B cell (primary cell): Measurements from ENCODE around the gene SPATA25. TPM values are rescaled to one million over a fixed set of nuclear protein-coding genes. Genes with fewer than 3 reads are reported as not detected.
A peak's percentile ranks its signal among the peaks of the same experiment; 100 is the strongest.

ENCODE experiments used
- ATAC-seq: fragments of 200-7000 bp; cut with Tn5 transposase; one replicate; pipeline ENCODE4 v1.10.0; 2021; ENCODE audit warnings: low read depth, mild to moderate bottlenecking, moderate number of reproducible peaks, moderate library complexity
- CTCF ChIA-PET: fragments of 350-600 bp; sonication (Branson Sonifier 250); formaldehyde crosslinking; loops from one replicate; lab custom pipeline; 2021; ENCODE audit warnings: antibody characterized with exemption, inconsistent platforms; lab: Charles Lee
- POLR2A ChIA-PET: fragments of 350-600 bp; sonication (Branson Sonifier 250); formaldehyde crosslinking; loops from one replicate; lab custom pipeline; 2021; ENCODE audit warnings: antibody characterized with exemption; lab: Charles Lee
- DNase-seq: peaks from one replicate; pipeline ENCODE4 v3.0.0; 2013
- H2AFZ ChIP-seq: 2 replicates; pipeline ENCODE4 v1.6.1; 2012; ENCODE audit warnings: mild to moderate bottlenecking, low read depth, low read length; ENCODE audit not compliant: insufficient read depth, poor library complexity, severe bottlenecking
- H3K27ac ChIP-seq, 2 donors: 1 replicate in 1 of 2; 2 replicates in 1 of 2; pipeline ENCODE4 v1.5.1; 2012 to 2013; ENCODE audit warnings: low read length in 2 of 2, mild to moderate bottlenecking in 2 of 2, moderate library complexity in 1 of 2
- H3K27me3 ChIP-seq, 4 experiments: fragments of 200-600 bp in 1 of 4; sonication (generic) in 1 of 4; replicated peaks in 1 of 4; 1 replicate in 2 of 4; 2 replicates in 2 of 4; pipeline versions ENCODE4 v1.6.1 to v1.7.0; 2013 to 2016; ENCODE audit warnings: low read length in 3 of 4, mild to moderate bottlenecking in 2 of 4, mixed read lengths in 1 of 4, moderate library complexity in 1 of 4; ENCODE audit not compliant: insufficient read depth in 4 of 4, control insufficient read depth in 3 of 4; ENCODE audit errors: control extremely low read depth in 1 of 4
- H3K36me3 ChIP-seq, 2 experiments: replicated peaks in 1 of 2; 1 replicate in 1 of 2; 2 replicates in 1 of 2; pipeline versions ENCODE4 v1.6.1 to v1.7.1; 2013; ENCODE audit warnings: low read length in 1 of 2; ENCODE audit not compliant: insufficient read depth in 2 of 2, control insufficient read depth in 1 of 2; ENCODE audit errors: control extremely low read depth in 1 of 2, extremely low read depth in 1 of 2
- H3K4me1 ChIP-seq, 2 donors: fragments of 200-600 bp in 1 of 2; sonication (generic) in 1 of 2; 1 replicate in 1 of 2; 2 replicates in 1 of 2; pipeline versions ENCODE4 v1.5.1 to v1.6.1; 2013 to 2017; ENCODE audit warnings: low read length in 2 of 2; ENCODE audit not compliant: control insufficient read depth in 2 of 2, insufficient read depth in 2 of 2
- H3K4me2 ChIP-seq: replicated peaks from 2 replicates; pipeline ENCODE3; 2012; ENCODE audit warnings: mild to moderate bottlenecking, low read depth, low read length; ENCODE audit not compliant: poor library complexity, severe bottlenecking
- H3K4me3 ChIP-seq, 5 experiments: fragments of 200-600 bp in 1 of 5; sonication (generic) in 1 of 5; 1 replicate in 3 of 5; 2 replicates in 2 of 5; pipeline versions ENCODE4 v1.5.1 to v1.7.0; 2011 to 2016; ENCODE audit warnings: low read length in 4 of 5, mild to moderate bottlenecking in 4 of 5, low read depth in 2 of 5, control low read depth in 1 of 5, moderate library complexity in 1 of 5; ENCODE audit not compliant: insufficient read depth in 1 of 5; ENCODE audit errors: control extremely low read depth in 1 of 5, extremely low read depth in 1 of 5
- H3K79me2 ChIP-seq: fragments of 200-600 bp; sonication (generic); one replicate; pipeline ENCODE4 v1.6.0; 2016; ENCODE audit warnings: low read length; ENCODE audit not compliant: control insufficient read depth, insufficient read depth
- H3K9ac ChIP-seq: fragments of 200-600 bp; sonication (generic); 2 replicates; pipeline ENCODE4 v1.6.1; 2017; ENCODE audit warnings: mild to moderate bottlenecking, low read length, moderate library complexity
- H3K9me3 ChIP-seq, 3 donors: one replicate each; pipeline versions ENCODE4 v1.6.1 to v1.7.1; 2013; ENCODE audit warnings: low read length in 2 of 3; ENCODE audit not compliant: control insufficient read depth in 2 of 3, insufficient read depth in 1 of 3; ENCODE audit errors: control extremely low read depth in 1 of 3
- H4K20me1 ChIP-seq: 2 replicates; pipeline ENCODE4 v1.6.0; 2012; ENCODE audit warnings: mild to moderate bottlenecking, low read length; ENCODE audit not compliant: insufficient read depth, control insufficient read depth, poor library complexity, severe bottlenecking
- H3K27ac Mint-ChIP-seq: one replicate; pipeline ENCODE4 v1.8.0; 2021; ENCODE audit warnings: mixed read lengths
- H3K27me3 Mint-ChIP-seq: one replicate; pipeline ENCODE4 v1.8.0; 2021; ENCODE audit warnings: mixed read lengths
- H3K4me1 Mint-ChIP-seq: one replicate; pipeline ENCODE4 v1.8.0; 2021; ENCODE audit warnings: mixed read lengths
- H3K4me3 Mint-ChIP-seq: one replicate; pipeline ENCODE4 v1.8.0; 2021; ENCODE audit warnings: mixed read lengths
- H3K9me3 Mint-ChIP-seq: one replicate; pipeline ENCODE4 v1.8.0; 2022; ENCODE audit warnings: mixed read lengths; ENCODE audit not compliant: insufficient read depth
- CTCF ChIP-seq: fragments of 200-600 bp; IDR thresholded peaks from one replicate; pipeline ENCODE4 v1.8.0; 2022; ENCODE audit warnings: antibody characterized with exemption, mild to moderate bottlenecking
- EZH2 ChIP-seq: IDR thresholded peaks from 2 replicates; pipeline ENCODE4 v1.6.1; 2012; ENCODE audit warnings: borderline replicate concordance, low read depth, mild to moderate bottlenecking, moderate library complexity, low read length; ENCODE audit not compliant: insufficient read depth, poor library complexity, severe bottlenecking
- WGBS: methylation state at CpG from one replicate; pipeline ENCODE4 v1.1.5; 2013; ENCODE audit warnings: missing lambda C conversion rate; ENCODE audit not compliant: insufficient coverage; 5-methylcytosine and 5-hydroxymethylcytosine counted together
- intact Hi-C: fragments of 100-400 bp; cut with micrococcal nuclease; formaldehyde crosslinking; loops from one replicate; pipeline ENCODE4 v1.10.0; 2022
- polyA plus RNA-seq: library from polyadenylated mRNA; depleted of rRNA; stranded (reverse); fragments of >200 nt; gene quantifications from 2 replicates; pipeline ENCODE4 v1.2.3, GENCODE V29; 2012
- total RNA-seq, 2 donors: library from RNA; stranded (reverse); fragments of 120-200 nt in 1 of 2; gene quantifications; 1 replicate in 1 of 2; 2 replicates in 1 of 2; pipeline versions ENCODE4 v1.2.3 to v1.2.4, GENCODE V29; 2013 to 2022

SPATA25 gene
- total and polyA plus RNA-seq, 2 donors (not counting 1 experiment from before 2014, with no cell fraction given) = 2.5 to 2.9 TPM

GRCh38 chr20:45934586-45935415, 47.4 kb upstream of the SPATA25 start, which contains the start of gene PCIF1:
Gene PCIF1 (plus strand): TSS chr20:45934683. CDS start chr20:45939000, 4,317 bp downstream.
- H3K36me3 ChIP-seq = peaks cover 0 to 30% of the 10 kb centered on the region in 2 experiments
- no peaks in the 10 kb centered on the region for H3K9me3 Mint-ChIP-seq
- ATAC-seq = peak; percentile 82
- peaks cover 24% of the 10 kb centered on the region for H4K20me1 ChIP-seq
- H3K4me2 ChIP-seq = peak within 1 kb of the TSS; percentile 85
- POLR2A ChIA-PET = interaction anchor here (0.6 to 3.7 kb wide), 20 partner anchors 11 to 975 kb away, joined by 3 to 62 read pairs (median 5); partner anchors contain the start of genes CTSA, DNTTIP1, NEURL2 and PLTP
- H3K9me3 ChIP-seq = no peaks in the 10 kb centered on the region
- WGBS = under 1% methylated on average over 85 of the region's 102 CpGs
- peak within 1 kb of the TSS; percentile 88 to 100 (median 93) for H3K4me3 ChIP-seq
- H3K9ac ChIP-seq = peak within 1 kb of the TSS; percentile 99
- H3K79me2 ChIP-seq = peaks cover 47% of the 10 kb centered on the region
- TF ChIP-seq CTCF = no peak
- no peak for TF ChIP-seq EZH2
- peak within 1 kb of the TSS; percentile 81 for H2AFZ ChIP-seq
- no peaks in the 10 kb centered on the region for H3K27me3 ChIP-seq
- intact Hi-C loops = loop anchor here (1.0 to 2.0 kb wide), 7 partner anchors 24 to 154 kb away; partner anchors contain the start of genes CTSA, DNTTIP1, NCOA5 and NEURL2
- DNase-seq = peak; percentile 100
- H3K27me3 Mint-ChIP-seq = no peaks in the 10 kb centered on the region
- peak within 1 kb of the TSS; percentile 99 for H3K27ac ChIP-seq
- H3K4me3 Mint-ChIP-seq = peak within 1 kb of the TSS; percentile 96
- H3K4me1 ChIP-seq = peaks cover 12 to 19% of the 10 kb centered on the region in 2 donors
- peaks cover 28% of the 10 kb centered on the region for H3K4me1 Mint-ChIP-seq
- peak within 1 kb of the TSS; percentile 98 for H3K27ac Mint-ChIP-seq
- CTCF ChIA-PET = interaction anchor here (0.6 to 4.9 kb wide), 4 partner anchors 14 to 135 kb away, joined by 3 to 44 read pairs (median 6); partner anchors contain the start of gene ZNF335
